Neural progenitor cell (in vitro differentiated cells): Measurements from ENCODE around the gene SALL1. TPM values are rescaled to one million over a fixed set of nuclear protein-coding genes. Genes with fewer than 3 reads are reported as not detected.

Source experiments
- DNase-seq: peaks from one replicate; pipeline ENCODE4 v3.0.0-alpha.2; 2016; ENCODE audit warnings: low spot score
- H2AFZ ChIP-seq: fragments of 200-600 bp; sonication (generic); replicated peaks from 2 replicates; pipeline ENCODE4 v1.6.1; 2016; ENCODE audit warnings: antibody characterized with exemption
- H3F3A ChIP-seq: fragments of 200-600 bp; sonication (generic); 2 replicates; pipeline ENCODE4 v1.6.1; 2016; ENCODE audit warnings: antibody characterized with exemption, low read depth
- H3K27ac ChIP-seq: fragments of 200-600 bp; sonication (generic); 2 replicates; pipeline ENCODE4 v1.5.1; 2016; ENCODE audit warnings: mild to moderate bottlenecking
- H3K27me3 ChIP-seq: fragments of 200-600 bp; sonication (generic); 2 replicates; pipeline ENCODE4 v1.6.1; 2016; ENCODE audit warnings: mild to moderate bottlenecking, moderate library complexity
- H3K36me3 ChIP-seq: fragments of 200-600 bp; sonication (generic); 2 replicates; pipeline ENCODE4 v1.5.1; 2016
- H3K4me1 ChIP-seq: fragments of 200-600 bp; sonication (generic); 2 replicates; pipeline ENCODE4 v1.6.1; 2016; ENCODE audit warnings: mixed run types
- H3K4me2 ChIP-seq: fragments of 200-600 bp; sonication (generic); 2 replicates; pipeline ENCODE4 v1.6.1; 2016
- H3K4me3 ChIP-seq: fragments of 200-600 bp; sonication (generic); 2 replicates; pipeline ENCODE4 v1.5.1; 2016
- H3K79me2 ChIP-seq: fragments of 200-600 bp; sonication (generic); 2 replicates; pipeline ENCODE4 v1.6.1; 2016; ENCODE audit warnings: low read depth
- H3K9ac ChIP-seq: fragments of 200-600 bp; sonication (generic); 2 replicates; pipeline ENCODE4 v1.6.1; 2016
- H3K9me3 ChIP-seq: fragments of 200-600 bp; sonication (generic); 2 replicates; pipeline ENCODE4 v1.5.1; 2016; ENCODE audit warnings: low read depth
- H4K20me1 ChIP-seq: fragments of 200-600 bp; sonication (generic); 2 replicates; pipeline ENCODE4 v1.6.1; 2016; ENCODE audit warnings: low read depth
- H3K27ac Mint-ChIP-seq: 3 replicates; pipeline ENCODE4 v1.8.0; 2021; ENCODE audit warnings: mixed read lengths
- H3K27me3 Mint-ChIP-seq: 2 replicates; pipeline ENCODE4 v1.8.0; 2022; ENCODE audit warnings: low read depth, mild to moderate bottlenecking, inconsistent platforms, moderate library complexity, mixed read lengths; ENCODE audit not compliant: insufficient read depth
- H3K36me3 Mint-ChIP-seq: 3 replicates; pipeline ENCODE4 v1.8.0; 2021; ENCODE audit warnings: mixed read lengths
- H3K4me1 Mint-ChIP-seq: 3 replicates; pipeline ENCODE4 v1.8.0; 2021; ENCODE audit warnings: mixed read lengths
- H3K4me3 Mint-ChIP-seq: 3 replicates; pipeline ENCODE4 v1.8.0; 2021; ENCODE audit warnings: mild to moderate bottlenecking, moderate library complexity, mixed read lengths
- H3K9me3 Mint-ChIP-seq: 3 replicates; pipeline ENCODE4 v1.8.0; 2020; ENCODE audit warnings: mixed read lengths
- CTCF ChIP-seq: fragments of 200-600 bp; sonication (generic); IDR thresholded peaks from 2 replicates; pipeline ENCODE4 v1.5.1; 2017; ENCODE audit warnings: antibody characterized with exemption, mild to moderate bottlenecking
- EZH2 ChIP-seq: fragments of 200-600 bp; sonication (generic); IDR thresholded peaks from 2 replicates; pipeline ENCODE4 v1.6.1; 2017; ENCODE audit warnings: antibody characterized with exemption, mild to moderate bottlenecking, moderate library complexity
- EZH2phosphoT487 ChIP-seq: fragments of 200-600 bp; sonication (generic); IDR thresholded peaks from 2 replicates; pipeline ENCODE4 v1.6.1; 2017; ENCODE audit warnings: antibody characterized with exemption
- total RNA-seq: library from RNA; depleted of rRNA; stranded (reverse); fragments of >200 nt; gene quantifications from 2 replicates; pipeline ENCODE4 v1.2.3, GENCODE V29; 2015; ENCODE audit warnings: low replicate concordance

Gene SALL1
- total RNA-seq, 1 donor from 2014 or later = 50.3 TPM

GRCh38 chr16:51124896-51125295 is 26.2 kb downstream of the SALL1 start:
- peaks cover 7% of the 10 kb centered on the region for H3K27me3 Mint-ChIP-seq
- H3K27me3 ChIP-seq = no peaks in the 10 kb centered on the region
- DNase-seq = no peak

DNA sequence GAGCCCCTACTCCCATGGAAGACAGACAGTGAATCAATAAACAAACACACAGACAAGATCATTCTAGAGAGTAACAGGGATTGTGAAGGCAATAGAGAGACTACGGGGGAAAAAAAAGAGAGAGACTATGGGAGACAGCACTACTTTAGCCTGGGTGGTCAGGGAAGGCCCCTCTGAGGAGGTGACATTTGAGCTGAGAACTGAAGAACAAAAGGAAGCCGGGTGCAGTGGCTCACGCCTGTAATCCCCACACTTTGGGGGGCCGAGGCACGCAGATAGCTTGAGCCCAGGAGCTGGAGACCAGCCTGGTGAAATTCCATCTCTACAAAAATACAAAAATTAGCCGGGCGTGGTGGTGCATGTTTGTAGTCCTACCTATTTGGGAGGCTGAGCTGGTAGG is 29.2 kb downstream of the SALL1 start:
- peaks cover 5% of the 10 kb centered on the region for H3F3A ChIP-seq
- Mint-ChIP-seq H3K36me3 (no peaks in the 10 kb centered on the region), H3K4me3 (no peak overlapping the region), H3K27ac (no peak overlapping the region), H3K27me3 (peaks cover 12% of the 10 kb centered on the region), H3K4me1 (peaks cover 54% of the 10 kb centered on the region), H3K9me3 (no peaks in the 10 kb centered on the region)
- H3K4me3 ChIP-seq = no peak overlapping the region
- TF ChIP-seq EZH2 = no peak
- TF ChIP-seq CTCF = no peak
- TF ChIP-seq EZH2phosphoT487 = no peak
- peak; percentile 73 for DNase-seq
- no peaks in the 10 kb centered on the region for H4K20me1 ChIP-seq
- H3K4me1 ChIP-seq = peaks cover 45% of the 10 kb centered on the region
- H3K79me2 ChIP-seq = no peaks in the 10 kb centered on the region
- no peak overlapping the region for H2AFZ ChIP-seq
- H3K4me2 ChIP-seq = peak overlapping the region; percentile 52
- no peak overlapping the region for H3K9ac ChIP-seq
- H3K36me3 ChIP-seq = no peaks in the 10 kb centered on the region
- no peaks in the 10 kb centered on the region for H3K9me3 ChIP-seq
- no peaks in the 10 kb centered on the region for H3K27me3 ChIP-seq
- H3K27ac ChIP-seq = no peak overlapping the region

More at GRCh38 chr16:51124896-51125295, 26.2 kb downstream of the SALL1 start:
- H3K9me3 Mint-ChIP-seq = no peaks in the 10 kb centered on the region
- Histone ChIP-seq H3K4me3 (no peak overlapping the region), H3K4me1 (peaks cover 52% of the 10 kb centered on the region), H3K27ac (no peak overlapping the region), H3K36me3 (no peaks in the 10 kb centered on the region), H3F3A (peaks cover 11% of the 10 kb centered on the region), H3K4me2 (no peak overlapping the region), H4K20me1 (no peaks in the 10 kb centered on the region), H3K9ac (no peak overlapping the region), H2AFZ (no peak overlapping the region), H3K79me2 (no peaks in the 10 kb centered on the region), H3K9me3 (no peaks in the 10 kb centered on the region)
- TF ChIP-seq CTCF (no peak), EZH2phosphoT487 (no peak), EZH2 (no peak)
- no peak overlapping the region for H3K27ac Mint-ChIP-seq
- H3K36me3 Mint-ChIP-seq = no peaks in the 10 kb centered on the region
- H3K4me1 Mint-ChIP-seq = peaks cover 51% of the 10 kb centered on the region
- no peak overlapping the region for H3K4me3 Mint-ChIP-seq

- no peaks in the 10 kb centered on the region for H3K9me3 Mint-ChIP-seq
- Histone ChIP-seq H3K4me3 (no peak overlapping the region), H4K20me1 (no peaks in the 10 kb centered on the region), H3K79me2 (no peaks in the 10 kb centered on the region), H3K36me3 (no peaks in the 10 kb centered on the region), H3K4me2 (no peak overlapping the region), H3F3A (peaks cover 5% of the 10 kb centered on the region), H3K9ac (no peak overlapping the region), H2AFZ (no peak overlapping the region), H3K27ac (no peak overlapping the region), H3K27me3 (no peaks in the 10 kb centered on the region), H3K9me3 (no peaks in the 10 kb centered on the region), H3K4me1 (peaks cover 47% of the 10 kb centered on the region)
- peaks cover 12% of the 10 kb centered on the region for H3K27me3 Mint-ChIP-seq
- peaks cover 56% of the 10 kb centered on the region for H3K4me1 Mint-ChIP-seq
- H3K4me3 Mint-ChIP-seq = no peak overlapping the region
- DNase-seq = no peak
- no peak overlapping the region for H3K27ac Mint-ChIP-seq
- TF ChIP-seq EZH2phosphoT487 (no peak), CTCF (no peak), EZH2 (no peak)
- no peaks in the 10 kb centered on the region for H3K36me3 Mint-ChIP-seq
Observed at GRCh38 chr16:51120730-51121347, 30.2 kb downstream of the SALL1 start.
